GM18868 (cell line): ENCODE measurements around the gene STAC.
"Not testable (repeated sequence)": the region's sequence is repeated elsewhere in the genome, so short reads cannot be mapped to it uniquely, and the experiment has no call there.

Source experiments
- ATAC-seq: cut with Tn5 transposase; IDR thresholded peaks from one replicate; pipeline ENCODE4 v1.9.1; 2021; ENCODE audit warnings: mild to moderate bottlenecking, moderate library complexity; ENCODE audit not compliant: unreplicated experiment

The STAC gene

DNA sequence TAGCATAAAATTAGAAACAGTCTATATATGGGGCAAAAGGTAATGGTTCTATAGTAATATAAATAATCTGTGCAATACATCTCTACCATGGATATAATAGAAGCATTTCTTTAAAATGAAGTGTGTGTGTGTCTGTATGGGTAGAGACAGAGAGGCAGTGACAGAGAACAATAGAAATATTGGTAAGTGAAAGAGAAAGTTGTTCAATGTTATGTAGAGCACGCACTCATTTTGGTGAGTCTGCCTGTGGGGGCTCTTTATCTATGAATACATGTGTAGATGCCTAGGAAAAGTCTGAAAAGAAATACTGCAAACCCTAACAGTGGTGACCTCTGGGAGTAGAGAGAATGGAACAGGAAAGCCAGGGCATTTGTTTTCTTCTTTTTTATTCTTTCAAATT lies 182.6 kb downstream of the STAC start:
- ATAC-seq: no peak

DNA sequence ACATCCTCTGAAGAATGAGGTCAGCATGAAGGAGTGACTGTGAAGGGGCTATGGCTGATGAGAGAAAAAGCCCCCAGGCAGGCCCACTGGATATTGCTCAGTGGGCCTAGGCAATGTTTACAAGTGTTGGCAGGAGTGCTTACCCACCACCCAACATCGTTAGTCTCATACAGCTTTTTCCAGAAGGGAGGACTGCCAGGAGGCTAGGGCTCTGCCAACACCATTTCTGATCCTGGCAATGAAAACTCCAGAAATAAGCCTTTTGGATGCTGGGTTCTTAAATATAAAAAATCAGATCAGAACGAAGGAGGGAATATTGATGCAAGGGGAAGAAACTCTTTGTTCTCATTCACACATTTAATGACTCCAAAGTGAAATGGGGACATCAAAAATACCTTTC lies 194.9 kb downstream of the STAC start:
- ATAC-seq: no peak

DNA sequence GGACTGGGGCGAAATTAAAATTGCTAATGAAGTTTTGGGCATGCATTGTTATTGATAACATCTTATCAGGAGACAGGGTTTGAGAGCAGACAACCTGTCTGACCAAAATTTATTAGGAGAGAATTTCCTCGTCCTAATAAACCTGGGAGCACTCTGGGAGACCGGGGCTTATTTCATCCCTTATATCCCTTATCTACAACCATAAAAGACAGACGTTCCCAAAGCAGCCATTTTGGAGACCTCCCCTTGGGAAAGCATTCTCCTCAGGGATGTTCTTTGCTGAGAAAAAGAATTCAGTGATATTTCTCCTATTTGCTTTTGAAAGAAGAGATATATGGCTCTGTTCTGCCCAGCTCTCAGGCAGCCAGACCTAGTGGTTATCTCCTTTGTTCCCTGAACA lies 198.1 kb downstream of the STAC start:
- ATAC-seq: not testable (repeated sequence)

DNA sequence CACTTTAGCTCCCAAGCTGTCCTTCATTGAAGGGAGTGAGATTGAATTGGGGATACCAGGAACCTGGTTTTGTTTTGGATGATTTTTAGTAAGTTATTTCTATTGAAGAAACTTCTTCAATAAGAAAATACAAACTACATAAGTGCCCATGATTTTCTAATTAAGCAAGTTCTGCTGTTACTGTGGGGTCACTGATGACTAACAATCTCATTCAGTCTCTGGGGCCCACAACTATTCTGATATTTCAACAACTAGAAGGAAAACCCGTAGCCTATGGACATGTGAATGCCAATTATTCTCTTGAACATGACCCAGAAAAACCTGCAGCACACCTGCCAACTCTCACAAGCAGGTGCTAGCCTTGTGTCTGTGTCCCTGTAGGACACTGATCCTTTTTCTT lies 199.4 kb downstream of the STAC start:
- ATAC-seq: no peak

DNA sequence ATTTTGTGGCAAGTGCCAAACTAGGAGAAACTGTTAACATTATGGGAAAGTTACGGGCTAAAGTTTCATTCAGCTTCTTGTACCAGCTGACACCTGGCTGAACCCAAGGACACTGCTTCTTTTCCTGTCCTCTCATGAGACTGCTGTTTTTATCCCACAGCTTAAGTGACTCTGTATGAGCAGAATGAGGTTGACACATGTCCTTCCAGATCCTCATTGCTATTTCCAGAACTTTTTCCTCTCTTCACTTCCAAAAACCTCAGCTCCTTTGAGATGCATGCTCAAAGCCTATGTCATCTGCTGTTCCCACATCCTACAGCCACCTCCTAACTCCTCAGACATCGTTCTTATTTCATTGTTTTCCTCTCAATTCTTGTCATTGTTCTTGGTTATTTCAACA lies 200.4 kb downstream of the STAC start:
- ATAC-seq: no peak

DNA sequence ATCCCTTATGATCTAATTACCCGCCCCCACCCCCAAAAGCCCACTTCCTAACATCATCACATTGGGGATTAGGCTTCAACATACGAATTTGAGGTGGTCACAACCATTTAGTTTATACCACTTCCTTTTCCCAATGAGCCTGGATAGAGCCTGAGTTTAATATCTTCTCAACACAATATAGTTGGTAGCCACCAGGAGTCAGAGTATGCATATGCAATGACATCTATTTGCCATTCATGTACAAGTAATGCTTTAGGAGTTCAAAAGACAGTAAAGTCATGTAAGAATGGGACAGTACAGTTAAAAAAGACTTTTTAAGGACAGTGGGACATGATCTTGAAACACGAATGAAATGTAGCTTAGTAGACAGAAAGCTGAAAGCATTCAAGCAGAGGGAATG lies 211.7 kb downstream of the STAC start:
- ATAC-seq: no peak

DNA sequence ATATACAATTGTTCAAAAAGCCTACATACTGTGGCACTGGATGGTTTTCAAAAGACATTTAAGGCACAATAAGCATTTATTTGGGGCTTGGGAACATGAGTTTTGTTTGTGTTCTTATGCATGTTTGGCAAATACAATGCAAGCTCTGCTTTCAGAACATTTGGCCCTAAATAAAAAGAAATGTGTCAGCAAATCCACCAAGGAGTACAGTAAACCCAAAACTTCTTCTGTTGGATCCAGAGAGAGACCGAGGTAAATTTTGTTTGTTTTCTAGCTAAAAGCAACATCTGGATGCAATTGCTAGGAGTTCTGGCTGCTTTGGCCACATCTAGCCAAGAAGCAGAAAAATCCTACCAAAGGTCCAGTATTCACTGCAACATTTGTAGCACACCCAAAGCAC lies 215.2 kb downstream of the STAC start:
- ATAC-seq: no peak

DNA sequence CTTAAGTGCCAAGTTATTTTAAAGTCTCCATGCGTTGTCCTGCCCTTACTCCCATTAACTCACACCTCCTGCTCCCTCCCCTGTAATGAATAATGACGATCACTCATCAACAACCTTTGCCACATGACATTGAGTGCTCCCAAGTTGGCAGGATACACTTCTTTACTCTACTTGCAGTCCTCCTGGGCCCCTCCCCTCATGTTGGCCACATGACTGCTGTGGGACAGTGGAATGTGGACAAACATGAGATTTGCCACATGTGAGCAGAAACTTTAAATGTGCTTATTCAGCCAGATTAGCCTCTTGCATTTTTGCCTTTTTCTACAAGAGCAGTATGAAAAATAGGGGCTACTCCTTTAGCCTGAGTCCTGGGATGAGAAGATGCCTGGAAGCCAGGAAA lies 216.1 kb downstream of the STAC start:
- no peak for ATAC-seq

DNA sequence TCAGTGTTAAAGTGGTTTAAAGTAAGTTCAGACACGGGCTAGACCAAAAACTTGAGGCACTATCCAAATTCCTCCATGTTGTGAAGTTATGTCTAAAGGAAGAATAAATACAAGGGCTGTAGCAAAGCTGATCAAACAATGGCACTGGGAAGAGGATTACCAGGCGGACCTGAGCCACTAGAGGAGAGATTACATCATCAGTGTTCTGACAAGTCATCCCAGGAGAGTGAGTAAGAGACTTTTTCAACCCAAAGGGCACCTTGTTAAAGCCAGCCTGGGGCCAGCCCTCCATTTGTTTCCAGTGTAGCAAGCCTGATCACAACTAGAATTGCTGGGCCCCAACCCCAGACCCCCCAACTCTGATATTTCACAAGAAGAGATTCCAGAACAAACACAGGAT lies 217.1 kb downstream of the STAC start:
- peak; percentile 64 for ATAC-seq
